ENCODE results near the gene NECTIN1.

- TF ChIP-seq JUND (IDR thresholded peaks at IDR 0.05) (no peak), CTCF (IDR thresholded peaks at IDR 0.05 in 2 of 3, conservative IDR thresholded peaks at IDR 0.05 in 1 of 3; ENCODE audit: borderline replicate concordance in 1 of 3, insufficient read depth in 1 of 3, low read depth in 2 of 3, low read length in 2 of 3) (no peak), YY1 (IDR thresholded peaks at IDR 0.05; ENCODE audit: extremely low read depth, insufficient replicate concordance, low read depth, low read length) (no peak), RAD21 (IDR thresholded peaks at IDR 0.05; ENCODE audit: low read depth) (no peak), POLR2A (IDR thresholded peaks at IDR 0.05; ENCODE audit: borderline replicate concordance, extremely low read depth, insufficient read depth, insufficient read length) (no peak), ATF3 (IDR thresholded peaks at IDR 0.05) (no peak), REST (IDR thresholded peaks at IDR 0.05; ENCODE audit: low read depth) (no peak), FOSL1 (IDR thresholded peaks at IDR 0.05; ENCODE audit: low read depth) (no peak), POLR2AphosphoS5 (IDR thresholded peaks at IDR 0.05; ENCODE audit: low read depth, low read length) (no peak), SP1 (IDR thresholded peaks at IDR 0.05; ENCODE audit: low read depth) (no peak), EZH2 (IDR thresholded peaks at IDR 0.05) (no peak), CEBPB (IDR thresholded peaks at IDR 0.05; ENCODE audit: low read depth) (no peak), TCF7L2 (IDR thresholded peaks at IDR 0.05; ENCODE audit: borderline replicate concordance, extremely low read depth, insufficient read depth, insufficient read length) (no peak)
- TF ChIP-seq, protein P1, sequence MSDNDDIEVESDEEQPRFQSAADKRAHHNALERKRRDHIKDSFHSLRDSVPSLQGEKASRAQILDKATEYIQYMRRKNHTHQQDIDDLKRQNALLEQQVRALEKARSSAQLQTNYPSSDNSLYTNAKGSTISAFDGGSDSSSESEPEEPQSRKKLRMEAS (IDR thresholded peaks at IDR 0.05) = no peak
Observed at GRCh38 chr11:119622454-119623143, 106.4 kb downstream of the NECTIN1 start.

Data from HCT116 (cell line).